Activated CD4-positive, alpha-beta T cell treated with anti-CD3 and anti-CD28 coated beads, Interleukin-2, amount 50 U/mL, for 24 hours (primary cell): ENCODE data around the gene TOMM5.
"Not testable (repeated sequence)": the region's sequence is repeated elsewhere in the genome, so short reads cannot be mapped to it uniquely, and the experiment has no call there.

Source experiments
- DNase-seq, 2 donors: peaks; one replicate each; pipeline ENCODE4 v3.0.0-alpha.2; 2020; ENCODE audit warnings: low read depth in 1 of 2, low spot score in 1 of 2

The TOMM5 gene

DNA sequence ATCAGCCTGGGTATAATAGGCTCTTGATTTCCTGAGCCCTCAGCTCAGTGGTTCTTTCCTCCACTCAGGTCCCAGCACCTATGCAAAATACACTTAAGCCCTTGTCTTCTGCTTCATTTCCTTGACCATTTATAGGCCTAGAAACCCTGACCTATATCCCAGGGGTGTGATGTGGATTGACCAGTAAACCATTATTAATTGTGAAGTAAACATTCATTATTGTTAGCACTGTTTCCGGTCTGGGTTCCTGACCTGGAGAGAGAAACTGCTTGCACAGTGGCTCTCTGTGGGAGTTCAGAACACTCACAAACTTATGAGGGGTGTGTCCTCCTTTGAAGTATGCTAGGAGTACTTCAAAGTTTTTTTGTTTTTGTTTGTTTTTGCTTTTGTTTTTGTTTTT lies 19.6 kb upstream of the TOMM5 start:
- DNase-seq = no peak

DNA sequence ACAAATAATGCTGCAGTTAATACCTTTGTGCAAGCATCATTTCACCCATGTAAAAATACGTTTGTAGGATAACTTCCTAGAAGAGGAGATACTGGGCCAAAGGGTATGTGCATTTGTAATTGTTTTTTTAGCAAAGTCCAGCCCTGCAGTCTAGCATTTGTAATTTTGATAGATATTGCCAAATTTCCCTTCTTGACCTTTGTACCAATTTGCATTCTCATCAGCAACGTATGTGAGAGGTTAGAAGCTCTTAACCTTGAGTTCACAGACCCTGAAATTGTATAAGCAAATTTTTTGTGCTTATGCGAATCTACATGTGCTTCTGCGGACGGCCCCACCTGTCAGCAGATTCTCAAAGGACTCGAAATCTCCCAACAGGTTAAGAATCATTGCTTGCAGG lies 18.6 kb upstream of the TOMM5 start:
- DNase-seq = no peak

GRCh38 chr9:37609735-37610397 lies 17.5 kb upstream of the TOMM5 start:
- DNase-seq = no peak

- no peak for DNase-seq
Observed at GRCh38 chr9:37608250-37608649, 15.9 kb upstream of the TOMM5 start.

- DNase-seq = no peak
Observed at GRCh38 chr9:37604296-37604695, 11.9 kb upstream of the TOMM5 start.

- DNase-seq = no peak
Observed at GRCh38 chr9:37602817-37603216, 10.4 kb upstream of the TOMM5 start.

DNA sequence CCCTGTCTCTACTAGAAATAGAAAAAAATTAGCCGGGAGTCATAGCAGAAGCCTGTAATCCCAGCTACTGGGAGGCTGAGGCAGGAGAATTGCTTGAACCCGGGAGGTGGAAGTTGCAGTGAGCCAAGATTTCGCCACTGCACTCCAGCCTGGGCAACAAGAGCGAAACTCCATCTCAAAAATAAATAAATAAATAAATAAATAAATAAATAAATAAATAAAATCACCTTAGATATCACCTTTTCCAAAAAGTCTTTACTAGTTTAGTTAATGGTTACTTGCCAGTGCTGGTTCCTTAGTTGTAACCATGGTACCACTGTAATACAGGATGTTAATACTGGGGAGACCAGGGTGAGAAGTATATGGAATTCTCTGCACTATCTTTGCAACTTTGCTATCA lies 9.7 kb upstream of the TOMM5 start:
- not testable (repeated sequence) for DNase-seq

DNA sequence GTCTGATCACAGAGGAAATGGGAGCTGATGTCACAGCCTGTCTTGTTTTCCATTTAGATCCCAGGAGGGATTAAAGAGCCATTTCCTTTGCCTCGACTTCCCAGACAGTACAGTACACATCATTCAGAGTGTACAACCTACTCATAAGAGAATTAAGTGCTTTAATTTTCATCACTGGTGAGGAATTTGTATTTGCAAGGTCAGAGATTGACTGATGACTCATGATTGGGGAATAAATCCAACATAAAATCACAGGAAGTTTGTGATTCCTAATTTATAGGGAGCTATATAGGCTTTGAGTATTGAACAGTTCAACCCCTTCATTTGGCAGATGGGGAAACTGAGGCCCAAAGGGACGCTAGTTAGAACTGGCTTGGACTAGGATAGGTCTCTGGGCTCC lies 4.1 kb upstream of the TOMM5 start:
- no peak for DNase-seq

- no peak for DNase-seq
Observed at GRCh38 chr9:37593883-37594448, 1.6 kb upstream of the TOMM5 start.

DNA sequence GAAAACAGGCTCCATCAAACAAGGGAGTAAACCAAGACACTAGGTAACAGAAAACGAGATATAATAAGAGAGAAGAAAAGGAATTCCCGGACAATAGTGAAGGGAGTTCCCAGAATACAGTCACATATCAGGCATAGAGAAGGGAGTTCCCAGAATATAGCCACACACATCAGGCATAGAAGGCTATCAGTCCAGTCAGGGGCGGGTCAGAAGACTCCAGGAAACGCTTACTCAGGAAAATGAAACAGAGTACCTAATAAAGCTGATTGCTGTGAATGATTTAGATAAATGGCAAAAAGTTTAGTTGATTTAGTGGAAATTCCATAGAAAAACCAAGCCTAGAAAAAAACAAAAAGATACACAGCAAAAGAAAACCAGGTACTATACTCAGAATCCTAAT lies 4.9 kb downstream of the TOMM5 start:
- no peak for DNase-seq

DNA sequence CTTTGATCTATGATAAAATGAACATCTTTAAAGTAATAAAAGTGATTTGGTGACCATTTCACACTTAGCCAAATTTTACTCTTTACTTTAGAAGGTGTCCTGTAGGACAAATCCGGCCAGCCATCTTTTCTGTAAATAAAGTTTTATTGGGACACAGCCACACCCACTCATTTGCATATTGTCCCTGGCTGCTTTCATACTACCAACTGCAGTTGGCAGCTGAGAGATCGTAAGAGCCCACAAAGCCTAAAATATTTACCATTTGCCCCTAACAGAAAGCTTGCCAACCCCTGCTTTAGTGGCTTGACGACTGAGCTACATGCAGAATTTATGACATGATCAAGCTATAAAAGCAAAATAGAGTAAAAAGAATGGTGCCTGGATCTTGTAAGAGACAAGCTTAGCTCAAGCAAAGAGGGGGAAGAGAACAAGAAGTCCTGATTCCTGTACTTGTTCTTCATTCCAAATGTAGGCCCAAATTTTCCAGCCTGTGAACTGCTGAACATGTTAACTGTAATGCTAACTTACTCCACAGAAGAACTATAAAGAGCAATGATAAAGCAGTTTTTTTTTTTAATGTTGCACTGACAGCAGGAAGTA lies 8.8 kb downstream of the TOMM5 start:
- no peak for DNase-seq

DNA sequence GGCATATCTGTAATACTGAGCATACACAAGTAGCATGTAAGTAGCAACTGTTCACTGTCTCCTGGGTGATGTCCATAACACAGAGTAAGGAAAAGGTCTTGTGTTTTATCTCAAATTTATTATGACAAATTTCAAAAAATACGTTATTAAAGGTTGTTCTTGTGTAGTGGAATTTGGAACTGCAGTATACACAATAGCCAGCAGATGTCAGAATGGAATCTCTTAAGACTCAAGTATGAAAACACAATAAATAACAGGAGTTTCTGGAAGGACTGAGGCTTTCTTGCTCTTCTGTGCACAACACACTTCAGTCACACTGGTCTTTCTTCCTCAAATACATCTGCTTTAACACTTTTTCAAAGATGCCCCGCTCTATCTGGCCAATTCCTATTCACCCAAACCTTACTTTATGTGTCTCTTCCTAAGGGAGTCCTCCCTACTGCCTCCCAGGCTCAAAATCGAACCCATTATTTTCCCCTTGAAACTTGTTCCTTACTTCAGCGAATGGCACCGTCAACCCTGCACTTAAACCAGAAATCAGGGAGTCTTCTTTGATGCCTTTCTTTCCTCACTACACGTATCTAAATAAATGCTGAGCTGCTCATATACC lies 9.7 kb downstream of the TOMM5 start:
- no peak for DNase-seq

DNA sequence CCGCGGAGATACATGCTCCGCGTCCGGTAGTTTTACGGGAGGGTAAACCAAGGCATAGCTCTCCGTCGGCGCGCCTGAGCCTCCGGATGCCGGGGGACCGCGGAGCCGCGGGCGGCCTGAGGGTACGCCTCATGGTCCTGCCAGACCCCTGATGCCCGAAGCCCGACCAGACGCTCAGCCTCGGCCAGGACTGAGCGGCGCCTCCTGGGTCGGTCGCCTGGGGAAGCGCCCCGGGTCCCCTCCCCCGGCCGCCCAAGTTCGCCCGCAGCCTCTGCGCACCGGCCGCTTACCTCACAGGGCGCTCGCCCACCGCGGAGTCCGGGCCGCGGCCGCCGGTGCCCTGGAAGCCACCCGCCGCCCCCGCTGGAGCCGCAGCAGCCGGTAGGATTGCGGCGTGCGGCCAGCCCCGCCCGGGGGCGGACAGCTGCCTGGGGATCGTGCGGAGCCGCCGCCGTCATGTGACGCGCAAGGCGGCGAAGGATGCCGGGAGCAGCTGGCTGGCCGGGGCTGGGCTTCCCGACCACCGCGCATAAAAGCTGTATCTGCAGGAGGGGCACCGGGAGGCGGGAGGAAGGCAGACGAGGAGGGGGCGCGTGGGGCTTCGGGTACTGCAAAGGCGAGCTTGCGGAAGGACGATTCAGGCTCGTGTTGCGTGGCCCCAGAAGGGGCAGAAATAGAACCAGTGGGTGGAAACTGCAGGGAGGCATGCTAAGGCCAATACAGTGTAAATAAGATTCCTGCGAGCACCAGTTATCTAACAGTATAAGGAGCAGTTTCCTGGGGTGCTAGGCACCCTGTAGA lies 16.3 kb downstream of the TOMM5 start, which contains the start of gene FBXO10:
FBXO10 (minus strand) TSS at position 460 of the 801 bp plus-strand sequence. CDS start 34,612 bp downstream, outside the sequence.
- no peak for DNase-seq

- DNase-seq = no peak
Observed at GRCh38 chr9:37575511-37575914, 16.9 kb downstream of the TOMM5 start.

- DNase-seq = no peak
Observed at GRCh38 chr9:37575001-37575400, 17.4 kb downstream of the TOMM5 start.

GRCh38 chr9:37574241-37574721 lies 18.1 kb downstream of the TOMM5 start:
- DNase-seq = no peak

DNA sequence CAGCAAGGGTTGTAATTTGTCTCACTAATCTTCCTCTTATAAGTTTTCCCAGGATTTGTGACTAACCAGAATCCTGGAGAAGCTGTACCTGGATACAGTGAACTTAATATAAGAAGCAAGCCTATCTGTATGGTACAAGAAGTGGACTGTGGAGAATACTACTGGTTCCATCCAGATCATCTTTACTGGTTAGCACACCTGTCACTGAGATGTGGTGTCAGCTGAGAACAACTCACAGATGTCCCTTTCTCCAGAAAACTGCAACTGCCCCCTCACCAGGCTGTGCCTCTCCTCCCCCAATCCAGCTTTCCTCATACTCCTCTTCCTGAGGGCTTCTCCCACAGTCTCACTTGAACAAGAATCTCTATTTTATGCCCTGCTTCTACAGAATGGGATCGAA lies 21.1 kb downstream of the TOMM5 start:
- no peak for DNase-seq

DNA sequence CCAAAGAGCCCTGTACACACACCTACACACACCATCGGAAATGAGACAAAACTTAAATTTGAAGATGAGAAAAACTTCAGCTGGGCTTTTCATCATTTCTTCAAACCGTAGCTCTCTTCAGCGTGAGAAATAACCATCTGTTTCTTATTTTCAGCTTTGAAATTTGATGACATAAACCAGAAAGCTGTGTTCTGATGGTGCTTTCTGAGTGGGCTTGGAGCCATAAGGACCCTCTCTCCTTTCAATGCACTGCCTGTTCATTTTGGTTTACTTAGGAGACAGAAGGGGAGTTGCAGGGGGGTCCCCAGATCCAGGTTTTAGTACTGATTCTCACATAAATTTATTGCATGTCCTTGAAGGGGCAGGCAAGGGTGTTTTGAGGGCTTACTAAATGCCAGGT lies 25.7 kb downstream of the TOMM5 start:
- no peak for DNase-seq

GRCh38 chr9:37565661-37566618 lies 26.5 kb downstream of the TOMM5 start:
- no peak for DNase-seq

- no peak for DNase-seq
Observed at GRCh38 chr9:37564916-37565315, 27.5 kb downstream of the TOMM5 start.
